Loucy (cell line): ENCODE measurements around the gene VPS8.
A peak's percentile ranks its signal among the peaks of the same experiment; 100 is the strongest.

Source experiments
- H2AFZ ChIP-seq: fragments of 200-600 bp; sonication (generic); 2 replicates; pipeline ENCODE4 v1.6.0; 2016; ENCODE audit warnings: antibody characterized with exemption, mild to moderate bottlenecking, low read length, moderate library complexity
- H3F3A ChIP-seq: fragments of 200-600 bp; 2 replicates; pipeline ENCODE4 v1.6.0; 2016; ENCODE audit warnings: antibody characterized with exemption, low read depth, mild to moderate bottlenecking
- H3K27me3 ChIP-seq: fragments of 200-600 bp; sonication (generic); 2 replicates; pipeline ENCODE4 v1.6.1; 2014; ENCODE audit warnings: low read length, mild to moderate bottlenecking; ENCODE audit not compliant: insufficient read depth, poor library complexity, severe bottlenecking
- H3K36me3 ChIP-seq: fragments of 200-600 bp; sonication (generic); 2 replicates; pipeline ENCODE4 v1.6.1; 2016; ENCODE audit warnings: low read length; ENCODE audit not compliant: insufficient read depth
- H3K4me1 ChIP-seq: fragments of 200-600 bp; sonication (generic); 2 replicates; pipeline ENCODE4 v1.5.1; 2014; ENCODE audit warnings: low read length, mild to moderate bottlenecking; ENCODE audit not compliant: insufficient read depth, poor library complexity, severe bottlenecking
- H3K4me2 ChIP-seq: fragments of 200-600 bp; sonication (generic); 2 replicates; pipeline ENCODE4 v1.6.0; 2014; ENCODE audit warnings: antibody characterized with exemption, low read length, low read depth, mild to moderate bottlenecking; ENCODE audit not compliant: poor library complexity, severe bottlenecking
- H3K4me3 ChIP-seq: fragments of 200-600 bp; sonication (generic); 2 replicates; pipeline ENCODE4 v1.5.1; 2014; ENCODE audit warnings: low read length, mild to moderate bottlenecking, mixed read lengths; ENCODE audit not compliant: poor library complexity, severe bottlenecking
- H3K79me2 ChIP-seq: fragments of 200-600 bp; sonication (generic); 2 replicates; pipeline ENCODE4 v1.6.1; 2014; ENCODE audit warnings: low read length; ENCODE audit not compliant: insufficient read depth
- H3K9ac ChIP-seq: fragments of 200-600 bp; sonication (generic); 2 replicates; pipeline ENCODE4 v1.6.0; 2014; ENCODE audit warnings: mild to moderate bottlenecking, low read depth, low read length, moderate library complexity; ENCODE audit not compliant: poor library complexity, severe bottlenecking
- H3K9me2 ChIP-seq: fragments of 200-600 bp; sonication (generic); replicated peaks from 2 replicates; pipeline ENCODE4 v1.6.1; 2016; ENCODE audit warnings: low read depth, low read length, mixed read lengths
- H3K9me3 ChIP-seq: fragments of 200-600 bp; sonication (generic); 2 replicates; pipeline ENCODE4 v1.6.1; 2014; ENCODE audit warnings: mild to moderate bottlenecking, antibody characterized with exemption, low read length, low read depth; ENCODE audit not compliant: insufficient read depth
- H4K20me1 ChIP-seq: fragments of 200-600 bp; sonication (generic); 2 replicates; pipeline ENCODE4 v1.6.0; 2014; ENCODE audit warnings: antibody characterized with exemption, low read length, mild to moderate bottlenecking; ENCODE audit not compliant: insufficient read depth, poor library complexity, severe bottlenecking
- CTCF ChIP-seq: fragments of 200-600 bp; sonication (generic); conservative IDR thresholded peaks from 2 replicates; pipeline ENCODE4 v1.5.1; 2014; ENCODE audit warnings: mild to moderate bottlenecking, antibody characterized with exemption, low read length
- EZH2phosphoT487 ChIP-seq: fragments of 200-600 bp; IDR thresholded peaks from 2 replicates; pipeline ENCODE4 v1.6.1; 2018; ENCODE audit warnings: antibody characterized with exemption, mild to moderate bottlenecking, moderate library complexity, borderline replicate concordance

VPS8 gene

GRCh38 chr3:184776916-184777315, 35.0 kb upstream of the VPS8 start:
- TF ChIP-seq CTCF (no peak), EZH2phosphoT487 (no peak)
- Histone ChIP-seq H2AFZ (no peak overlapping the region), H4K20me1 (no peaks in the 10 kb centered on the region), H3K79me2 (no peaks in the 10 kb centered on the region), H3K4me2 (no peak overlapping the region), H3K4me1 (no peaks in the 10 kb centered on the region), H3F3A (no peaks in the 10 kb centered on the region), H3K9me2 (no peaks in the 10 kb centered on the region), H3K27me3 (no peaks in the 10 kb centered on the region), H3K9me3 (no peaks in the 10 kb centered on the region), H3K4me3 (no peak overlapping the region), H3K36me3 (no peaks in the 10 kb centered on the region), H3K9ac (no peak overlapping the region)

- H3K4me1 ChIP-seq = no peaks in the 10 kb centered on the region
- no peak overlapping the region for H3K4me2 ChIP-seq
- H3K4me3 ChIP-seq = no peak overlapping the region
- no peak overlapping the region for H2AFZ ChIP-seq
- no peaks in the 10 kb centered on the region for H3F3A ChIP-seq
- H3K36me3 ChIP-seq = no peaks in the 10 kb centered on the region
- TF ChIP-seq CTCF = peak; percentile 79
- TF ChIP-seq EZH2phosphoT487 = no peak
- no peaks in the 10 kb centered on the region for H3K27me3 ChIP-seq
- H3K9me3 ChIP-seq = no peaks in the 10 kb centered on the region
- H4K20me1 ChIP-seq = no peaks in the 10 kb centered on the region
- H3K9ac ChIP-seq = no peak overlapping the region
- no peaks in the 10 kb centered on the region for H3K79me2 ChIP-seq
- no peaks in the 10 kb centered on the region for H3K9me2 ChIP-seq
Measured at GRCh38 chr3:184777566-184778356, 34.2 kb upstream of the VPS8 start.

DNA sequence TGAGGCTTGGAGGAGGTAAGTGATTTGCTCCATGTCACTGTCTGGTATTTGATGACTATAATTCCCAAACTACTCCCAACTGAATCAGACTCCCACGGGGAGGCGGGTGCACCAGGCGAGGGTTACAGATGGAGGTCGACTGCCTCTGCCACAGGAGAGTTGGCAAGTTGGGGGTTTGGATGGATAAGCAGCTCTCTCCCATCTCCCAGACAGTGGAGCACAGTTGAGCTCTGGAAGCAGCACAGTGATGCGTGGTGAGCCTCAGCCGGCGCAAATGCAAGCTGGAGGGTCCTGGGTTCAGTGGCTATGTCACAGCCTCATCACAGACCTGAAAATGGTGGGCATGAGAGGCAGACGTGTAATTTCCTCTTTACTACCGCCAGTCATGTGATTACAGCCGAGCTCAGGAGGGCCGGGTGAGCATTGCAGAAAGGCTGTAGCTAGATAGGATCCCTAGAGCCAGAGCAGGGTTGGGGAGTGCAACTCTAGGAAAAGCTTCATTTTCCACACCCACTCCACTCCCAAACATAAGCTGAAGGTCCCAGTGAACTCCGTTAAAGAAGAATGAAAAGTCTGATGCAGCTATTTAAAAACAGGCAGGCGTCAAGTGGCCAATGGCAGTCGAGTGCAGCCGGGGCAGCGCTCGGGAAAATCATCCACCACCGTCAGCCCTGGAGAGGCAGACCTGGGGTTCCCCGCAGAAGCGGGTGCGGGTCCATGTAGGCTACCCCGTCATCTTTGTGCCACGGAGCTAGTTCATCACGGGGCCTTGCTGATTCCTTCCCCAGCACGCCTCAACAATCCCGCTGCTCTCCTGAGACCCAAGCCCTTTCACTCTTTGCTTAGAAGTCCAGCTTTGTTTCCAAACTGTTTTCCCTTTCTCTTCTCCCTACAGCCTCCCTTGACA, 33.3 kb upstream of the VPS8 start:
- no peaks in the 10 kb centered on the region for H3K4me1 ChIP-seq
- no peak overlapping the region for H2AFZ ChIP-seq
- no peak overlapping the region for H3K4me2 ChIP-seq
- no peak overlapping the region for H3K4me3 ChIP-seq
- no peaks in the 10 kb centered on the region for H3K9me2 ChIP-seq
- H3K27me3 ChIP-seq = no peaks in the 10 kb centered on the region
- H3K79me2 ChIP-seq = no peaks in the 10 kb centered on the region
- no peaks in the 10 kb centered on the region for H3F3A ChIP-seq
- H3K9ac ChIP-seq = no peak overlapping the region
- TF ChIP-seq EZH2phosphoT487 (no peak), CTCF (no peak)
- H3K36me3 ChIP-seq = no peaks in the 10 kb centered on the region
- no peaks in the 10 kb centered on the region for H3K9me3 ChIP-seq
- no peaks in the 10 kb centered on the region for H4K20me1 ChIP-seq
